Smooth muscle cell (in vitro differentiated cells): ENCODE results near the gene PRIMA1. TPM values are rescaled to one million over a fixed set of nuclear protein-coding genes. Genes with fewer than 3 reads are reported as not detected.

Source experiments
- DNase-seq: peaks from one replicate; lab custom pipeline; 2025; ENCODE audit not compliant: unreplicated experiment; lab: John Stamatoyannopoulos, UW
- H2AFZ ChIP-seq: fragments of 200-600 bp; sonication (generic); 2 replicates; pipeline ENCODE4 v1.6.0; 2016; ENCODE audit warnings: antibody characterized with exemption, low read depth, mild to moderate bottlenecking
- H3F3A ChIP-seq: fragments of 200-600 bp; sonication (generic); 2 replicates; pipeline ENCODE4 v1.6.0; 2017; ENCODE audit warnings: antibody characterized with exemption, low read depth
- H3K27ac ChIP-seq: fragments of 200-600 bp; sonication (generic); 2 replicates; pipeline ENCODE4 v1.5.1; 2016; ENCODE audit warnings: low read depth, mild to moderate bottlenecking
- H3K27me3 ChIP-seq: fragments of 200-600 bp; sonication (generic); 2 replicates; pipeline ENCODE4 v1.6.1; 2016; ENCODE audit warnings: low read depth, mild to moderate bottlenecking
- H3K36me3 ChIP-seq: fragments of 200-600 bp; sonication (generic); 2 replicates; pipeline ENCODE4 v1.5.1; 2016; ENCODE audit warnings: low read depth
- H3K4me1 ChIP-seq: fragments of 200-600 bp; sonication (generic); 2 replicates; pipeline ENCODE4 v1.5.1; 2016; ENCODE audit warnings: low read depth
- H3K4me2 ChIP-seq: fragments of 200-600 bp; sonication (generic); 2 replicates; pipeline ENCODE4 v1.6.0; 2016; ENCODE audit warnings: mild to moderate bottlenecking
- H3K4me3 ChIP-seq: fragments of 200-600 bp; sonication (generic); 2 replicates; pipeline ENCODE4 v1.5.1; 2016; ENCODE audit warnings: mild to moderate bottlenecking
- H3K79me2 ChIP-seq: fragments of 200-600 bp; sonication (generic); 2 replicates; pipeline ENCODE4 v1.6.0; 2016; ENCODE audit warnings: low read depth, mild to moderate bottlenecking
- H3K9ac ChIP-seq: fragments of 200-600 bp; sonication (generic); 2 replicates; pipeline ENCODE4 v1.6.0; 2016; ENCODE audit warnings: low read depth
- H3K9me3 ChIP-seq: fragments of 200-600 bp; sonication (generic); replicated peaks from 2 replicates; pipeline ENCODE4 v1.5.1; 2016; ENCODE audit warnings: low read depth
- H4K20me1 ChIP-seq: fragments of 200-600 bp; sonication (generic); 2 replicates; pipeline ENCODE4 v1.6.0; 2016; ENCODE audit warnings: low read depth
- WGBS: methylation state at CpG from one replicate; pipeline ENCODE4 v1.1.7; 2016; ENCODE audit warnings: low lambda C conversion rate; 5-methylcytosine and 5-hydroxymethylcytosine counted together
- polyA plus RNA-seq: library from polyadenylated mRNA; unstranded; fragments of >200 nt; fragmentation: Nextera tagmentation; extraction: Ambion mirVana; gene quantifications from 2 replicates; pipeline ENCODE4 v1.2.1, GENCODE V29; 2016
- total RNA-seq: library from RNA; depleted of rRNA; stranded (reverse); fragments of >200 nt; gene quantifications from 2 replicates; pipeline ENCODE4 v1.2.3, GENCODE V29; 2014
- TF ChIP-seq, protein P1 (sequence below): fragments of 200-600 bp; sonication (generic); IDR thresholded peaks from 2 replicates; pipeline ENCODE4 v1.5.1; 2017; ENCODE audit warnings: borderline replicate concordance, mild to moderate bottlenecking, antibody characterized with exemption; ENCODE audit not compliant: insufficient read depth, poor library complexity, severe bottlenecking

The PRIMA1 gene
- total and polyA plus RNA-seq, 2 experiments from 2014 or later = not detected

DNA sequence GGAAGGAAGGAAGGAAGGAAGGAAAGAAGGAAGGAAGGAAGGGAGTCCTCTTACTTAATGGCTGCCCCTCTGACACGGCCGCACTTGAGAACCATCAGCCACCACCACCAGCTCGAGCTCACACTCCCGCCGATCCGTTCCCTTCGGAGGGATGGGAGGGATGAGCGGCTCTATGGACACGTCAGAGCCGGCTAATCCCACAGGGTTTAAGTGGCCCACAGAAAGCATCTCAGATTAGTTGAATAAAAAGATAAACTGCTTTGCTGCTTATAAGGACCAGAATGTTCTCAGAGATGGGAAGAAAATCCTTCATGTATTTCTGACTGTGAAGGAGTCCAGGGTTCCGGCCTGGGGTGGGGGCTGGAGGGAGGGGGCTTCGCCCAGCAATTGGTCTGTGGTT lies 31.1 kb downstream of the PRIMA1 start:
- Histone ChIP-seq H3F3A (no peaks in the 10 kb centered on the region), H2AFZ (no peak overlapping the region), H3K79me2 (no peaks in the 10 kb centered on the region), H3K27me3 (no peaks in the 10 kb centered on the region), H3K36me3 (no peaks in the 10 kb centered on the region), H3K27ac (no peak overlapping the region), H3K9me3 (no peaks in the 10 kb centered on the region), H3K4me2 (no peak overlapping the region), H3K9ac (no peak overlapping the region), H3K4me3 (no peak overlapping the region), H3K4me1 (peaks cover 1% of the 10 kb centered on the region), H4K20me1 (no peaks in the 10 kb centered on the region)
- WGBS = 68% methylated on average over 12 of the region's 12 CpGs
- TF ChIP-seq, protein P1, sequence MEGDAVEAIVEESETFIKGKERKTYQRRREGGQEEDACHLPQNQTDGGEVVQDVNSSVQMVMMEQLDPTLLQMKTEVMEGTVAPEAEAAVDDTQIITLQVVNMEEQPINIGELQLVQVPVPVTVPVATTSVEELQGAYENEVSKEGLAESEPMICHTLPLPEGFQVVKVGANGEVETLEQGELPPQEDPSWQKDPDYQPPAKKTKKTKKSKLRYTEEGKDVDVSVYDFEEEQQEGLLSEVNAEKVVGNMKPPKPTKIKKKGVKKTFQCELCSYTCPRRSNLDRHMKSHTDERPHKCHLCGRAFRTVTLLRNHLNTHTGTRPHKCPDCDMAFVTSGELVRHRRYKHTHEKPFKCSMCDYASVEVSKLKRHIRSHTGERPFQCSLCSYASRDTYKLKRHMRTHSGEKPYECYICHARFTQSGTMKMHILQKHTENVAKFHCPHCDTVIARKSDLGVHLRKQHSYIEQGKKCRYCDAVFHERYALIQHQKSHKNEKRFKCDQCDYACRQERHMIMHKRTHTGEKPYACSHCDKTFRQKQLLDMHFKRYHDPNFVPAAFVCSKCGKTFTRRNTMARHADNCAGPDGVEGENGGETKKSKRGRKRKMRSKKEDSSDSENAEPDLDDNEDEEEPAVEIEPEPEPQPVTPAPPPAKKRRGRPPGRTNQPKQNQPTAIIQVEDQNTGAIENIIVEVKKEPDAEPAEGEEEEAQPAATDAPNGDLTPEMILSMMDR = no peak
- DNase-seq = no peak

DNA sequence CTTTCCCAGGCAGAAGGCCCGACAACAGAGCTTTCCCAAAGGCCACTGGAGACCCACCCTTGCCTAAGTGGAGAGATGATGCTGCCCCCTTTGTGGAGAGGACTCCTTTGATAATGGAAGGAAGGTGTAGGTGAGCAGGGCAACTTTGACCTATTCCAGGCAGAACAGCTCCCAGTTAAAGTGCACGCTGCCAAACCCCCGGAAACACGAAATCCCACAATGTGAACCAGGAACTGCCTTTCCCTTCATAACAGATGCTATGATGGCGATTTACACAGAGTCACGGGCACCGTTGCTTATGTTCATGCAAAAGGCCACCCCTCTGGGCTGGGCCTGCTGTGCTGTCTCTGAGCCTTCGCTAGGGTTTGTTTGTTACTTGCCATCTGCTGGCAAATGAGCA lies 34.6 kb downstream of the PRIMA1 start:
- Histone ChIP-seq H3K9ac (no peak overlapping the region), H3K4me3 (no peak overlapping the region), H3K27ac (no peak overlapping the region), H3K4me1 (peaks cover 13% of the 10 kb centered on the region), H2AFZ (no peak overlapping the region), H4K20me1 (no peaks in the 10 kb centered on the region), H3K4me2 (no peak overlapping the region), H3K27me3 (no peaks in the 10 kb centered on the region), H3F3A (no peaks in the 10 kb centered on the region), H3K9me3 (no peaks in the 10 kb centered on the region), H3K36me3 (no peaks in the 10 kb centered on the region), H3K79me2 (no peaks in the 10 kb centered on the region)
- DNase-seq = no peak
- 96% methylated on average over 8 of the region's 8 CpGs for WGBS
- TF ChIP-seq, protein P1 = no peak

GRCh38 chr14:93752980-93753561 lies 35.2 kb downstream of the PRIMA1 start:
- Histone ChIP-seq H3K9me3 (no peaks in the 10 kb centered on the region), H3F3A (no peaks in the 10 kb centered on the region), H3K36me3 (no peaks in the 10 kb centered on the region), H3K4me3 (no peak overlapping the region), H3K27me3 (no peaks in the 10 kb centered on the region), H3K4me2 (no peak overlapping the region), H3K79me2 (no peaks in the 10 kb centered on the region), H3K27ac (no peak overlapping the region), H3K9ac (no peak overlapping the region), H3K4me1 (peaks cover 14% of the 10 kb centered on the region), H2AFZ (no peak overlapping the region), H4K20me1 (no peaks in the 10 kb centered on the region)
- TF ChIP-seq, protein P1 = no peak
- no peak for DNase-seq
- 66% methylated on average over 4 of the region's 4 CpGs for WGBS
